ENCODE results near the gene MFSD2B. TPM values are rescaled to one million over a fixed set of nuclear protein-coding genes. Genes with fewer than 3 reads are reported as not detected.
"Not testable (repeated sequence)": the region's sequence is repeated elsewhere in the genome, so short reads cannot be mapped to it uniquely, and the experiment has no call there.

The MFSD2B gene
- total RNA-seq, 1 donor from 2014 or later: not detected

DNA sequence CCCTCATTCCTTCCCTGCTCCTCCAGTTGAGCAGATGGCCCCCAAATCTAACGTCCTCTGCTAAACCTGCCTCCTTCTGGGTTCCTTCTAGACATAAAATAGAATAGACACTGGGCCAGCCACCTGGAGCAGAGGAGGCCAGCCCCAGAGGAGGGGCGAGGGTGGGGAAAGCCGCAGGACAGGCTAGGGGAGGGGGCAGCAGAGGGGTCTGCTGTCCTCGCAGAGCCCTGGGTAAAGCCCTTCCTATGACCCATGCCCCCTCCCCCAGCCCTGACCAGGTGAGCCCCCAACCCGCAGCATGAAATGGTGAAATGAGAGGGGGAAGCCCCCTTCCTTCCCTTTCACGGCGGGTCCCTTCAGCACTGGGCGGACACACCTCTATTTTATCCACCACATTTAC, 7.8 kb downstream of the MFSD2B start:
- intact Hi-C loops (cut with micrococcal nuclease): no loop called here
- ATAC-seq (no peak), DNase-seq (no peak)

- no peak for ATAC-seq
- DNase-seq: no peak
- intact Hi-C loops (cut with micrococcal nuclease): no loop called here
Measured at GRCh38 chr2:24018241-24018640, 8.4 kb downstream of the MFSD2B start.

- DNase-seq (no peak), ATAC-seq (no peak)
- intact Hi-C loops (cut with micrococcal nuclease): no loop called here
Measured at GRCh38 chr2:24019729-24020128, 9.8 kb downstream of the MFSD2B start.

- DNase-seq (no peak), ATAC-seq (no peak)
- intact Hi-C loops (cut with micrococcal nuclease): no loop called here
Measured at GRCh38 chr2:24020244-24020643, 10.4 kb downstream of the MFSD2B start.

- intact Hi-C loops (cut with micrococcal nuclease): no loop called here
- DNase-seq (no peak), ATAC-seq (peak; percentile 34)
Measured at GRCh38 chr2:24021122-24021998, 11.5 kb downstream of the MFSD2B start.

DNA sequence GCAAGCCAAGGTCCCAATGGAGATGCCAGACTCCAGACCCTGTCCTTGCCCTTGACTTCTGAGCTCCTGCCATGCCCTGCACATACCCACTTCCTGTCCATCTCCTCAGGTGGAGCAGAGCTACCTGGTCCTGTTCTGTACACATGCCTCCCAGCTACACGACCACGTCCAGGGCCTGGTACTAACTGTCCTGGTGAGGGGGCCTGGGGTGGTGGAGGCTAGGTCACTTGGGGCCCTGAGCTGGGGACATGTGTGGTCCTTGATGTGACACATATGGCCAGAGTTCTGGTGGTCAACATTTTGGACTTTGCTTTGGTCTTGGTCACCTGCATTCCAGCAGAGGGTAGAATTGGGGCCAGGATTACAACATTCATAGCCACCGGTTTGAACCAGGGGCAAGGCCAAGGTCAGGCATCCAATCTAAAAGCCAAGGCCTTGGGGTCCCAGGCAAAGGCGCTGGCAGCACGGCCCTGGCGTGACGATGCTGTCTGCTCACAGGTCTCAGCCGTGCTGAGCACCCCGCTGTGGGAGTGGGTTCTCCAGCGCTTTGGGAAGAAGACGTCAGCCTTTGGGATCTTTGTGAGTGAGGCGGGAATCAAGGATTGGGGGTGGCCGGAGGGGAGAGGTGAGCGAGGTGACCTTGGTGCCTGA, 12.6 kb downstream of the MFSD2B start:
- ATAC-seq (no peak), DNase-seq (no peak)
- intact Hi-C loops (cut with micrococcal nuclease): no loop called here

DNA sequence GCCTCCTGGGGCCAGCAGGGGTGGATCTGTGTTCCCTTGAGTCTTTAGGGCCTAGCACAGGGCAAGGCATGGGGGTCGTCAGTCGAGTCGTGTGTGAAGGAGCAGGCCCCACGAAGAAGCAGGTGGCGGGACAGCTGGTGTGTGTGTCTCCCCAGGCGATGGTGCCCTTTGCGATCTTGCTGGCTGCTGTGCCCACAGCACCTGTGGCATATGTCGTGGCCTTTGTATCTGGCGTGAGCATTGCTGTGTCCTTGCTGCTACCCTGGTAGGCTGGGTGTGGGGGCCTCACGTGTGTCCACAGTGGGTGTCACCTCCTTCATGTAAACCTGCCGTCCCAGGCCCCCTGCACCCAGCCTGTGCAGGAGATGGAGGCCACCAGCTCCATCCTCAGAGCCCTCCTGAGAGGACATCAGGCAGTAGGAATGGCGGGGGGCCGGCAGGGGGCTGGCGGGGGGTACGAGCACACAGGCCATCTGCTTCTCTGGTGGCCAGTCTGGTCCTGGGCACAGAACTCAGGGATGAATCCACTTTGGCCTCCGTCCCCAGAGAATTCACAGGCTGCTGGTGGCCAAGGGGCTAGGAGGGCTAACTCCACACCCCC, 13.2 kb downstream of the MFSD2B start:
- intact Hi-C loops (cut with micrococcal nuclease): no loop called here
- ATAC-seq: no peak

GRCh38 chr2:24024018-24024417, 14.1 kb downstream of the MFSD2B start:
- peak; percentile 34 for ATAC-seq
- intact Hi-C loops (cut with micrococcal nuclease): no loop called here
- DNase-seq: no peak

More for the DNA sequence above, 13.2 kb downstream of the MFSD2B start:
- DNase-seq: no peak

DNA sequence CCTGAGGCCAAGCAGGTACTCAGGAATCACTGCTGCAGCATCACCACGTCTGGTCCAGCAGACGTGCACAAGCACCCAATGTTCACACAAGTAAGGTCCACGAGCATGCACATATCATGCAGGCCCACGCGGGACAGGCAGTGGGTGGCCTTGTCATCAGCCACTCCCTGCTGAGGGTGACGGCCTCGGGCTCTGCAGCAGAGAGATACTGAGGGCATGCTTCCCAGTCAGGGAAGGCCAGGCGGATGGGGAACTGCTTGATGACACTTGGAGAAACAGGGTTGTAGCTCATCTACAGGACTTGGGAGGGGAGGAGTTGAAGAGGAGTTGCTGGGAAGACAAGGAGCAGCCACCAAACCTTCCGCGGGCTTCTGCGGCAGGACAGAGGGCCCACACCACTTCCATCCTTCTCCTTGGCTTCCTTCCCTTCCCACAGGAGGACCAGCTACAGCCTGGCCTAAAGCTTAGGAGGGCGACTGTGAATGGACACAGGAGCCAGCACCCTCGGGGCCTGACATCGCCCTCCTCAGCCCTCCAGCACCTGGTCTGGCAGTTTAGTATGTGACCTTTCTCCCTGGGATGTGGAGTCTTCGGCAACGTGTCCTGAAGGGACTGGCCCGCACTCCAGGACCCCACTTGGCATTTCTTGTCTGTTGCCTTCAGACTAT, 15.2 kb downstream of the MFSD2B start:
- intact Hi-C loops (cut with micrococcal nuclease): no loop called here
- ATAC-seq (no peak), DNase-seq (no peak)

GRCh38 chr2:24026233-24026632, 16.3 kb downstream of the MFSD2B start:
- intact Hi-C loops (cut with micrococcal nuclease): no loop called here
- ATAC-seq (no peak), DNase-seq (no peak)

DNA sequence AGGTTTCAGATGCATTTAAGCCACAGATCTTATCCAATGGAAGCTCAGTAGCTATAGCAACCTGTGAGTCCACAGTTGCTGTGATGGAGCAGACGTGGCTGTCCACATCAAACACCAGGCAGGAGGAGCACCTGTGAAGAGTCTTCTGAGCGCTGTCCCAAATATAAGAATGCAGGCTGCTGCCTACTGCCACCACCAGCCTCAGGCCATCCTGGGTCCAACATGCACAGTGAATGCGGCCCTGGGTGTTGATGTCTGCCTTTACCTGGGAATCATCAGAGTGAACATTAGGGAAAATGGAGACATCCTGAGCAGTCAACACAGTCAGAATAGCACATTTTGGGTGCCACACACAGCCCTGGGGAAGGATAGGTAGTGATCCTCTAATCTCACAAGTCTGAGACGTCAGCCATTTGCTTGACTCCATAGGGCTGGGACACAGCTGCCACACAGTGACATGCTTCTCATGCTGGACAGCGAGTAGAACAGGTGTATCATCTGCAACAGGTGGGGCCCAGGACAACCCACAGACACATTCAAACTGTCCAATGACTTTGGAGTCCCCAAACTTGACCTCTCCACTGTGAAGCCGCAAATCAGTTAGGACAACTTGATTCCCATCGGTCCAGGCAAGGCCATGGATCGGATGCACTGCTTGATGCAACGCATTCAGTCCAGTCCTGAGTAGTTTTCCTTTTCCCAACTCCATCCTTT, 29.1 kb downstream of the MFSD2B start:
- ATAC-seq: no peak
- no peak for DNase-seq
- intact Hi-C loops (cut with micrococcal nuclease): no loop called here

- intact Hi-C loops (cut with micrococcal nuclease): no loop called here
- DNase-seq (no peak), ATAC-seq (no peak)
Measured at GRCh38 chr2:24040511-24040910, 30.6 kb downstream of the MFSD2B start.

DNA sequence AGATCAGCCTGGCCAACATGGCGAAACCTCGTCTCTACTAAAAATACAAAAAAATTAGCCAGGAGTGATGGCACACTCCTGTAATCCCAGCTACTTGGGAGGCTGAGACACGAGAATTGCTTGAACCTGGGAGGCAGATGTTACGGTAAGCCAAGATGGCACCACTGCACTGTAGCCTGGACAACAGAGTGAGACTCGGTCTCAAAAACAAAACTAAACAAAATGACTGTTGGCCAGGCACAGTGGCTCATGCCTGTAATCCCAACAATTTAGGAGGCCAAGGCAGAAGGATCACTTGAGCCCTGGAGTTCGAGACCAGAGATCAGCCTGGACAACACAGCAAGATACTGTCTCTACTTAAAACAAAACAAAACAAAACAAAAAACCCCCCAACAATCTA, 33.2 kb downstream of the MFSD2B start:
- ATAC-seq; intact Hi-C loops (cut with micrococcal nuclease); DNase-seq: not testable (repeated sequence)

DNA sequence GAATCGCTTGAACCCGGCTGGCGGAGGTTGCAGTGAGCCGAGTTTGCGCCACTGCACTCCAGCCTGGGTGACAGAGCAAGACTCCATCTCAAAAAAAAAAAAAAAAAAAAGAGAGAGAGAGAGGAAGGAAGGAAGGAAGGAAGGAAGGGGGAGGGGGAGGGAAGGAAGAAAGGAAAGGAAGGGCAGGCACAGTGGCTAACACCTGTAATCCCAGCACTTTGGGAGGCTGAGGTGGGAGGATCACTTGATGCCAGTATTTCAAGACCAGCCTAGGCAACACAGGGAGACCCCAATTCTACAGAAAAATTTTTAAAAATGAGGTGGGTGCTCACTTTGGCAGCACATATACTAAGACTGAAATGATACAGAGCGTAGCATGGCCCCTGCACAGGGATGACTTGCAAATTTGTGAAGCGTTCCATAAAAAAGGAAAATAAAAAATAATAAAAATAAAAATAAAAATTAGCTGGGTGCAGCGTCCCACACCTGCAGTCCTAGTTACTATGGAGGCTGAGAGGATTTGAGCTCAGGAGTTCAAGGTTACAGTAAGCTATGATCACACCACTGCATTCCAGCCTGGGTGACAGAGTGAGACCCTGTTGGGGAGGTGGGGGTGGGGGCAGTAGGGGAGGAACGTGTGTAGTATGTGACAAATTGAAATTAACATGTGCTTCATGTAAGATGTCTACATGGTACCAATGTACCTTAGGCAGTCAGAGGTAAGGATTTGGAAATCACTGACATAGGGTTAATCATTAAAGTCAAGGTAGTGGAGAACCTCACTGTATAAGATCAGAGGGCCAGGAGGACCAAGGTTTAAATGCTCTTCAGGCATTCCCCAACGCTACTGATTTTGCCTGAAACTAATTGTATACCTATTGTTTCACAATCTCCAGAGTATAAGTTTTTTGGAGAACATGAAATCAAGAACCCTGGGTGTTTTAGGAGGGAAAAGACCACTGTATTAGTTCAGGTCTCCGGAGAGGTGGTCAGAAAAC, 35.9 kb downstream of the MFSD2B start:
- intact Hi-C loops (cut with micrococcal nuclease): no loop called here
- ATAC-seq: no peak
- no peak for DNase-seq

GRCh38 chr2:24046599-24046929, 36.7 kb downstream of the MFSD2B start:
- intact Hi-C loops (cut with micrococcal nuclease): no loop called here
- ATAC-seq (no peak), DNase-seq (no peak)

GRCh38 chr2:24046930-24047702, 37.2 kb downstream of the MFSD2B start, which contains the start of gene WDCP:
TSS of gene WDCP (minus strand) at chr2:24047391. CDS start at chr2:24039494, 7,897 bp downstream.
- DNase-seq: peak; percentile 94
- intact Hi-C loops (cut with micrococcal nuclease): no loop called here
- ATAC-seq: peak; percentile 99

DNA sequence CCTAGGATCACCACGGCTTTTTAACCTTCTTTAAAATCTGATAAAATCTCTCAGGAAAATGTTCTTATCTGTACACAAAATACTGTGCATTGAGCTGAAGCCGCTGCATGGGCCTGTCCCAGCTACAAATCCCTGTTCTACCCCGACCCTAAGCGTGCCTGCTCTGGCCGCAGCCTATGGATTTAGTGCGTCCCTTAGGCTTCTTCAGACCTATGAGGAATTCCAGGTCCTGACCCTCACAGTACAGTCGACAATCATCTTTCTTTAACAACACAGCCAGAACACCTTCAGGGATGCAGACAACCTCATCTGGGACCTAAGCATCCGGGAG, 37.8 kb downstream of the MFSD2B start:
- DNase-seq (no peak), ATAC-seq (no peak)
- intact Hi-C loops (cut with micrococcal nuclease): no loop called here
